ENCODE measurements around the gene REM1.
"Not testable (repeated sequence)": the region's sequence is repeated elsewhere in the genome, so short reads cannot be mapped to it uniquely, and the experiment has no call there.

REM1 gene, protein sequence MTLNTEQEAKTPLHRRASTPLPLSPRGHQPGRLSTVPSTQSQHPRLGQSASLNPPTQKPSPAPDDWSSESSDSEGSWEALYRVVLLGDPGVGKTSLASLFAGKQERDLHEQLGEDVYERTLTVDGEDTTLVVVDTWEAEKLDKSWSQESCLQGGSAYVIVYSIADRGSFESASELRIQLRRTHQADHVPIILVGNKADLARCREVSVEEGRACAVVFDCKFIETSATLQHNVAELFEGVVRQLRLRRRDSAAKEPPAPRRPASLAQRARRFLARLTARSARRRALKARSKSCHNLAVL

GRCh38 chr20:31474758-31475427 lies at the start of gene REM1, which contains the start of gene DEFB124:
REM1 (plus strand) TSS chr20:31475288; CDS start chr20:31476446, 1,158 bp downstream.
DEFB124 (minus strand) TSS chr20:31475127; CDS start chr20:31473013, 2,114 bp downstream.
- TF ChIP-seq, protein P1, sequence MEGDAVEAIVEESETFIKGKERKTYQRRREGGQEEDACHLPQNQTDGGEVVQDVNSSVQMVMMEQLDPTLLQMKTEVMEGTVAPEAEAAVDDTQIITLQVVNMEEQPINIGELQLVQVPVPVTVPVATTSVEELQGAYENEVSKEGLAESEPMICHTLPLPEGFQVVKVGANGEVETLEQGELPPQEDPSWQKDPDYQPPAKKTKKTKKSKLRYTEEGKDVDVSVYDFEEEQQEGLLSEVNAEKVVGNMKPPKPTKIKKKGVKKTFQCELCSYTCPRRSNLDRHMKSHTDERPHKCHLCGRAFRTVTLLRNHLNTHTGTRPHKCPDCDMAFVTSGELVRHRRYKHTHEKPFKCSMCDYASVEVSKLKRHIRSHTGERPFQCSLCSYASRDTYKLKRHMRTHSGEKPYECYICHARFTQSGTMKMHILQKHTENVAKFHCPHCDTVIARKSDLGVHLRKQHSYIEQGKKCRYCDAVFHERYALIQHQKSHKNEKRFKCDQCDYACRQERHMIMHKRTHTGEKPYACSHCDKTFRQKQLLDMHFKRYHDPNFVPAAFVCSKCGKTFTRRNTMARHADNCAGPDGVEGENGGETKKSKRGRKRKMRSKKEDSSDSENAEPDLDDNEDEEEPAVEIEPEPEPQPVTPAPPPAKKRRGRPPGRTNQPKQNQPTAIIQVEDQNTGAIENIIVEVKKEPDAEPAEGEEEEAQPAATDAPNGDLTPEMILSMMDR (IDR thresholded peaks at IDR 0.05; ENCODE audit: low read depth, low read length), result no peak
- no peak for DNase-seq (ENCODE audit: low read depth, low spot score)
- in situ Hi-C loops (cut with HindIII; ENCODE audit: low sequenced_read_pairs), result no loop called here
- H3K4me3 ChIP-seq (ENCODE audit: low read depth, low read length), result no peak within 1 kb of the TSS

- DNase-seq (ENCODE audit: low read depth, low spot score), result no peak
- TF ChIP-seq, protein P1 (IDR thresholded peaks at IDR 0.05; ENCODE audit: low read depth, low read length), result no peak
- no peak overlapping the region for H3K4me3 ChIP-seq (ENCODE audit: low read depth, low read length)
- in situ Hi-C loops (cut with HindIII; ENCODE audit: low sequenced_read_pairs), result no loop called here
Observed at GRCh38 chr20:31425797-31426196, 49.3 kb upstream of the REM1 start.

GRCh38 chr20:31426891-31427551 lies 48.1 kb upstream of the REM1 start:
- DNase-seq (ENCODE audit: low read depth, low spot score); in situ Hi-C loops (cut with HindIII; ENCODE audit: low sequenced_read_pairs); H3K4me3 ChIP-seq (ENCODE audit: low read depth, low read length): not testable (repeated sequence)

GRCh38 chr20:31427576-31427975 lies 47.5 kb upstream of the REM1 start:
- in situ Hi-C loops (cut with HindIII; ENCODE audit: low sequenced_read_pairs); DNase-seq (ENCODE audit: low read depth, low spot score); H3K4me3 ChIP-seq (ENCODE audit: low read depth, low read length): not testable (repeated sequence)

DNA sequence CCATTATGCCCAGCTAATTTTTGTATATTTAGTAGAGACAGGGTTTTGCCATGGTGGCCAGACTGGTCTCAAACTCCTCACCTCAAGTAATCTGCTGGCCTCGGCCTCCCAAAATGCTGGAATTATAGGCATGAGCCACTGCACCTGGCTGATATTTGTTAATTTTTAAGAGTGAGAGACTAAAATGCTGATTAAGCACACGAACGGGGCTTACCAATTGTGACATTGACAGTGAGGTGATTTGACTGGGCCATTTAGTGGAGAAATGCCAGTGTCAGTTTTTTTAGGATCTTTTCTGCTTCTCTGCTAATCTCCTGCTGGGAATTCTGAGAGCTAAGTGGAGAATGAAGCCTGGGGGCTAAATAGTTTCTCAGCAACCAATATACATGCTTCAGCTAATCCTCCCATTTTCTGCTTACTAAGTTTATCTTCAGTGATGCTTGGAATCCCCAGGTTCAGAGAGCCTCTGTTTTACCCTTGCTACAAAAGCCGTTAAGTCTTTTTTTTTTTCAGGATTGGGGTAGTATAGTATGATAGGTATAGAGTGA lies 44.4 kb upstream of the REM1 start:
- no peak overlapping the region for H3K4me3 ChIP-seq (ENCODE audit: low read depth, low read length)
- in situ Hi-C loops (cut with HindIII; ENCODE audit: low sequenced_read_pairs), result no loop called here
- DNase-seq (ENCODE audit: low read depth, low spot score), result no peak
- TF ChIP-seq, protein P1 (IDR thresholded peaks at IDR 0.05; ENCODE audit: low read depth, low read length), result no peak

DNA sequence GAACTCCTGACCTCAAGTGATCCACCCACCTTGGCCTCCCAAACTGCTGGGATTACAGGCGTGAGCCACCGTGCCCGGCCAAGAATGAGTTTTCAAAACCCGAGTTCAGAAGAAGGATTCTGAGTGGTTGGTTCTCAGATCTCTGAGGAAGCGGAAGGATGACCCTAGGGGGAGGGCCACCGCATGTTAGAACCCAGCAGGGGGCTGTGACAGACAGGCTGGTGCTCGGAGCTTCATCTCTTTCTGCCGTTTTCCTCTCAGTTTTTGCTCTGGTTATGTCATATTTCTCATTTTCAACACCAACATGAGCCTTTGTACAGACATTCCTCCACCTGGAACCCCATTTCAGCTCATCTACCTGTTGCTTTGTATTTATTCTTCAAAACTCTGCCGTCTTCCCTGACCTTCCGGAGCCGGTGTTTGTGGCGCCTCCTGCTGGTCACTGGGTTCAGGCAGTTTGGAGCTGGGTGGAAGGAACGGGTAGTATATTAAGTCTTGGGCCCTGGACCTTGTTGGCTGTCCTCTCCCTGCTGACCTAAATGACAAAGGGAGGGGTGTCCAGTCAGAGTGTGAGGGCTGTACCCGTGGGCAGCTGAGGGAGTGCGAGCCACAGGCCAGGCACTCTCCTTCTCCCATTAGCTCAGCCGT lies 35.0 kb upstream of the REM1 start, which contains the start of gene DEFB123:
DEFB123 (plus strand) TSS at position 621 of the 648 bp plus-strand sequence. CDS start 67 bp downstream, outside the sequence.
- no peak for DNase-seq (ENCODE audit: low read depth, low spot score)
- no peak within 1 kb of the TSS for H3K4me3 ChIP-seq (ENCODE audit: low read depth, low read length)
- in situ Hi-C loops (cut with HindIII; ENCODE audit: low sequenced_read_pairs), result no loop called here
- TF ChIP-seq, protein P1 (IDR thresholded peaks at IDR 0.05; ENCODE audit: low read depth, low read length), result no peak

Measured in astrocyte of the spinal cord (primary cell).